ENCODE measurements around the gene ADGRF1. TPM values are rescaled to one million over a fixed set of nuclear protein-coding genes. Genes with fewer than 3 reads are reported as not detected.

Gene ADGRF1
- total and polyA plus RNA-seq, 8 donors, result under 0.01 to 13.0 (median 2.0) TPM; not detected in 1

DNA sequence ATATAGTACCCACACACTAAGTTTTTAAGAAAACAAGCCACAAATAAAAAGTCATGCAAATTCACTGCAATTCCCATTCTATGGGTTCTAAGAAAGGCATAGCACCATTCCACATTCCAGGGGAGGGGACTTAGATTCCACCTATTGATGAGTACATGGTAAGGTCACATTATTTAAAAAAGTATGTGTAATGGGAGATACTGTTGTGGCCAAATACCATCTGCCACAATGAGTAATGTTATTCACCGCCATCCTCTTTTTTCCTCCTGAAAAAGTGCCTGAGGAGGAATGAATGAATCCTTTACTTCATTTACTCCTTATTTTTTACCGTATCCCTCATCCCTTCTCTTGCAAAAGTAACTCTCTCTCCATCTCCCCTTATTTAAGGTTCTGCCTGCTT, 27.0 kb upstream of the ADGRF1 start:
- DNase-seq, result no peak
- peaks cover 0 to 21% (median 0%) of the 10 kb centered on the region in 4 donors for H3K4me1 ChIP-seq
- intact Hi-C loops (cut with DNase I; ENCODE audit: low total_unique reads), result no loop called here
- WGBS, 5 donors, result 94 to 98% (median 95%) methylated on average over 2 of the region's 2 CpGs
- no peaks in the 10 kb centered on the region for H3K9me3 ChIP-seq
- no peak for TF ChIP-seq CTCF (IDR thresholded peaks at IDR 0.05)
- H3K27ac ChIP-seq, result no peak overlapping the region
- H3K36me3 ChIP-seq, result no peaks in the 10 kb centered on the region
- H3K4me3 ChIP-seq, result no peak overlapping the region
- H3K27me3 ChIP-seq, result no peaks in the 10 kb centered on the region

- Histone ChIP-seq H3K9me3 (peaks cover 0 to 3% (median 0%) of the 10 kb centered on the region in 4 donors), H3K4me3 (no peak overlapping the region), H3K4me1 (peaks cover 0 to 9% (median 4%) of the 10 kb centered on the region in 4 donors), H3K36me3 (no peaks in the 10 kb centered on the region), H3K27ac (no peak overlapping the region), H3K27me3 (no peaks in the 10 kb centered on the region)
- no peak for DNase-seq
- 79 to 92% (median 90%) methylated on average over 1 of the region's 1 CpG for WGBS, 5 donors
- no peak for TF ChIP-seq POLR2A (IDR thresholded peaks at IDR 0.05)
- no peak for TF ChIP-seq POLR2AphosphoS5 (IDR thresholded peaks at IDR 0.05)
- no peak for TF ChIP-seq CTCF (IDR thresholded peaks at IDR 0.05)
- TF ChIP-seq EP300 (IDR thresholded peaks at IDR 0.05), result no peak
- intact Hi-C loops (cut with DNase I; ENCODE audit: low total_unique reads), result no loop called here
Measured at GRCh38 chr6:47066418-47066817, 24.3 kb upstream of the ADGRF1 start.

GRCh38 chr6:47064274-47064673, 22.1 kb upstream of the ADGRF1 start:
- H3K4me3 ChIP-seq, result no peak overlapping the region
- peaks cover 0 to 3% (median 0%) of the 10 kb centered on the region in 4 donors for H3K9me3 ChIP-seq
- intact Hi-C loops (cut with DNase I; ENCODE audit: low total_unique reads), result no loop called here
- H3K27ac ChIP-seq, result no peak overlapping the region
- DNase-seq, result no peak
- no peak for TF ChIP-seq CTCF (IDR thresholded peaks at IDR 0.05)
- no peak for TF ChIP-seq POLR2AphosphoS5 (IDR thresholded peaks at IDR 0.05)
- 87 to 92% (median 91%) methylated on average over 2 of the region's 2 CpGs for WGBS, 5 donors
- peaks cover 0 to 18% (median 5%) of the 10 kb centered on the region in 4 donors for H3K4me1 ChIP-seq
- no peaks in the 10 kb centered on the region for H3K36me3 ChIP-seq
- H3K27me3 ChIP-seq, result no peaks in the 10 kb centered on the region

DNA sequence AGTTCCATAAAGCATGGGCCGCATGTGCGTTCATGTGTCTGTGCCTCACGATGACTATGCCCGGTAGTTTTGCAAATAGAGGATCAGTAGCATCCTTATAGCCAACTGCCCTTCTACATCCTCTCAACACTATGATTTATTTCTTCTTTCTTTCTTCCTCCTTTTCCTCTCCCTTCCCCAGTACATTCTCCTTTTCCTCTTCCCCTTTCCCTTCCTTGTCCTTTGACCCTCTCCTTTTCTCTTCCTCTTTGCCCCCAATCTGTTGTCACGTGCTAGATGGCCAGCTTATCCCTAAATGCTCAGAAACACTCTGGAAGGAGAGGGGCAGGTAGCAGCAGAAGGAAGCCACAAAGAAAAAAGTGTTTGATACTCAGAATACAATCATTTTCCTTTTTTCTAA, 20.2 kb upstream of the ADGRF1 start:
- Histone ChIP-seq H3K36me3 (no peaks in the 10 kb centered on the region), H3K4me3 (no peak overlapping the region), H3K9me3 (peaks cover 0 to 3% (median 0%) of the 10 kb centered on the region in 4 donors), H3K27me3 (no peaks in the 10 kb centered on the region), H3K4me1 (peaks cover 0 to 18% (median 5%) of the 10 kb centered on the region in 4 donors), H3K27ac (no peak overlapping the region)
- no peak for DNase-seq
- WGBS, 5 donors, result 73 to 79% (median 78%) methylated on average over 5 of the region's 5 CpGs
- intact Hi-C loops (cut with DNase I; ENCODE audit: low total_unique reads), result no loop called here
- TF ChIP-seq POLR2AphosphoS5 (IDR thresholded peaks at IDR 0.05) (no peak), POLR2A (IDR thresholded peaks at IDR 0.05) (no peak), CTCF (IDR thresholded peaks at IDR 0.05) (no peak), EP300 (IDR thresholded peaks at IDR 0.05) (no peak)

Data from stomach (tissue), 9 donors.